ENCODE results near the gene NT5DC3.

The NT5DC3 gene

GRCh38 chr12:103882861-103883596 is 42.0 kb upstream of the NT5DC3 start:
- TF ChIP-seq, protein P1, sequence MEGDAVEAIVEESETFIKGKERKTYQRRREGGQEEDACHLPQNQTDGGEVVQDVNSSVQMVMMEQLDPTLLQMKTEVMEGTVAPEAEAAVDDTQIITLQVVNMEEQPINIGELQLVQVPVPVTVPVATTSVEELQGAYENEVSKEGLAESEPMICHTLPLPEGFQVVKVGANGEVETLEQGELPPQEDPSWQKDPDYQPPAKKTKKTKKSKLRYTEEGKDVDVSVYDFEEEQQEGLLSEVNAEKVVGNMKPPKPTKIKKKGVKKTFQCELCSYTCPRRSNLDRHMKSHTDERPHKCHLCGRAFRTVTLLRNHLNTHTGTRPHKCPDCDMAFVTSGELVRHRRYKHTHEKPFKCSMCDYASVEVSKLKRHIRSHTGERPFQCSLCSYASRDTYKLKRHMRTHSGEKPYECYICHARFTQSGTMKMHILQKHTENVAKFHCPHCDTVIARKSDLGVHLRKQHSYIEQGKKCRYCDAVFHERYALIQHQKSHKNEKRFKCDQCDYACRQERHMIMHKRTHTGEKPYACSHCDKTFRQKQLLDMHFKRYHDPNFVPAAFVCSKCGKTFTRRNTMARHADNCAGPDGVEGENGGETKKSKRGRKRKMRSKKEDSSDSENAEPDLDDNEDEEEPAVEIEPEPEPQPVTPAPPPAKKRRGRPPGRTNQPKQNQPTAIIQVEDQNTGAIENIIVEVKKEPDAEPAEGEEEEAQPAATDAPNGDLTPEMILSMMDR (IDR thresholded peaks at IDR 0.05): no peak
- Histone ChIP-seq H3K27me3 (no peaks in the 10 kb centered on the region), H3K4me3 (no peak overlapping the region), H3K9me3 (no peaks in the 10 kb centered on the region), H3K27ac (no peak overlapping the region), H3K4me1 (no peaks in the 10 kb centered on the region), H3K36me3 (no peaks in the 10 kb centered on the region)
- intact Hi-C loops (cut with DNase I; ENCODE audit: low total_unique reads): loop anchor here (5.0 kb wide), 1 partner anchor 224 kb away; no protein-coding TSS in a partner anchor
- DNase-seq: no peak

- TF ChIP-seq, protein P1 (IDR thresholded peaks at IDR 0.05): no peak
- intact Hi-C loops (cut with DNase I; ENCODE audit: low total_unique reads): loop anchor here (5.0 kb wide), 1 partner anchor 226 kb away; no protein-coding TSS in a partner anchor
- Histone ChIP-seq H3K4me3 (no peak overlapping the region), H3K4me1 (no peaks in the 10 kb centered on the region), H3K9me3 (no peaks in the 10 kb centered on the region), H3K27me3 (no peaks in the 10 kb centered on the region), H3K36me3 (no peaks in the 10 kb centered on the region), H3K27ac (no peak overlapping the region)
- DNase-seq: no peak
Observed at GRCh38 chr12:103881261-103881660, 40.2 kb upstream of the NT5DC3 start.

DNA sequence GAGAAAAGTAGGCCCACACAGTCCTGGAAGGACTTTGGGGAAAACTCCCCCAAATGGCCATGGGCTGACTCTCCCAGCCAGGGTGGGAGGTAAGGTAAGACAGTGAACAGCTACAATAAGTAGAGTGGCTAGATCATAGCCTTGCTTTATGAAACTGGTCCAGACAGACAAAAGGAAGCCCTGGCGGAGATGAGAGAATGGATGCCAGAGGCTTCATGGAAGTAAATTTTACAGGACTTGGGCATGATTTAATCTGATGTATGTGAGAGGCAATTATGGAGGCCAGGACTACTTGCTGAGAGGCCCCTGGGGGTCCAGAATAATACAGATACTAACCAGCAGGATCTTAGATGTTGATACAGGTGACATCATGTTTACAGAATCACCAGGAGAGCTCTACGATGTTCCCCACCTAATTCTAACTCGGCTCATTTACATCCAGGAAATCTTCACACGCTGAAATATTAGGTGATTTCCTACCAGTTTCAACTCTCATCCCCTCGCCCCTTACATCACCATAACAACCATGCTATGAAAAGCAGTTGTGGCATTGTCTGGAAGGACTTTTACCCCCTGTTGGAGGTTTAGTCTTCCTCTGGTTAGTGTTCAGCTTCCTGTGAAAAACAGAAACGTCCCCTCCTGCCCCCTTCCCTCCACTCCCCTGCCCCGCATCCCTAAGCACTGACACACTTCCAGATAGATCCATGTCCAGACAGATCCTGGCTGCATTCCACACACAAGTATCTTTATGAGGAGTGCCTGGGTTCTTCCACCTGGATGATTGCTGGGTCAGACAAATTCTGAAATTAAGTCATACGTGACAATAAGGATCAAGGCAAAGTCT is 39.5 kb upstream of the NT5DC3 start:
- H3K4me3 ChIP-seq: no peak overlapping the region
- DNase-seq: no peak
- intact Hi-C loops (cut with DNase I; ENCODE audit: low total_unique reads): loop anchor here (5.0 kb wide), 1 partner anchor 227 kb away; no protein-coding TSS in a partner anchor
- H3K36me3 ChIP-seq: no peaks in the 10 kb centered on the region
- TF ChIP-seq, protein P1 (IDR thresholded peaks at IDR 0.05): no peak
- no peaks in the 10 kb centered on the region for H3K9me3 ChIP-seq
- no peaks in the 10 kb centered on the region for H3K27me3 ChIP-seq
- H3K4me1 ChIP-seq: no peaks in the 10 kb centered on the region
- H3K27ac ChIP-seq: no peak overlapping the region

DNA sequence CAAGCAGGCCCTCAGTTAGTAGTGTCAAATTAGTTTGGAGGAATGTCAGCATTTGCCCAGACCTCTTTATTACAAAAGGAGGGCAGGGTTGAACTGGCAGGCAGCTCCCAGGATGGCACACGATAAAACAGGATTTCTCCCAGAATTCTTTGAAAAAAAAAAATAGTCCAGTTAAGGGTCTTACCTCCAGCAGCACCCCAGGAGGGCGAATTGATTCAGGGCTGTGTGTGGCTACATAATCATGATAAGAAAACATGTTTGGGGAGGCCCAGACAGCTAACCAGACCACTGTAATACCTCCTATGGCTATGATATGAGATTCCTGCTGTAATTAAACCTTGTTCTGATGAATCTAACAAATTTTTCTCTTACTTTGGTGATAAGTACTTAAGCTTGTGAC is 38.8 kb upstream of the NT5DC3 start:
- H3K27me3 ChIP-seq: no peaks in the 10 kb centered on the region
- H3K4me3 ChIP-seq: no peak overlapping the region

GRCh38 chr12:103879048-103879692 is 38.1 kb upstream of the NT5DC3 start:
- intact Hi-C loops (cut with DNase I; ENCODE audit: low total_unique reads): loop anchor here (5.0 to 10.0 kb wide), 3 partner anchors 56 to 304 kb away; partner anchors contain the start of genes HSP90B1 and TDG

More for the DNA sequence above, 38.8 kb upstream of the NT5DC3 start:
- no peak for DNase-seq
- intact Hi-C loops (cut with DNase I; ENCODE audit: low total_unique reads): loop anchor here (5.0 to 10.0 kb wide), 4 partner anchors 55 to 305 kb away; partner anchors contain the start of genes HSP90B1 and TDG
- TF ChIP-seq, protein P1 (IDR thresholded peaks at IDR 0.05): no peak
- H3K9me3 ChIP-seq: no peaks in the 10 kb centered on the region
- no peak overlapping the region for H3K27ac ChIP-seq
- H3K4me1 ChIP-seq: no peaks in the 10 kb centered on the region
- no peaks in the 10 kb centered on the region for H3K36me3 ChIP-seq

More at GRCh38 chr12:103879048-103879692, 38.1 kb upstream of the NT5DC3 start:
- Histone ChIP-seq H3K27me3 (no peaks in the 10 kb centered on the region), H3K9me3 (no peaks in the 10 kb centered on the region), H3K4me1 (no peaks in the 10 kb centered on the region), H3K36me3 (no peaks in the 10 kb centered on the region), H3K27ac (no peak overlapping the region), H3K4me3 (no peak overlapping the region)
- TF ChIP-seq, protein P1 (IDR thresholded peaks at IDR 0.05): no peak
- no peak for DNase-seq
